ENCODE data around the gene FAM221B.

FAM221B gene

DNA sequence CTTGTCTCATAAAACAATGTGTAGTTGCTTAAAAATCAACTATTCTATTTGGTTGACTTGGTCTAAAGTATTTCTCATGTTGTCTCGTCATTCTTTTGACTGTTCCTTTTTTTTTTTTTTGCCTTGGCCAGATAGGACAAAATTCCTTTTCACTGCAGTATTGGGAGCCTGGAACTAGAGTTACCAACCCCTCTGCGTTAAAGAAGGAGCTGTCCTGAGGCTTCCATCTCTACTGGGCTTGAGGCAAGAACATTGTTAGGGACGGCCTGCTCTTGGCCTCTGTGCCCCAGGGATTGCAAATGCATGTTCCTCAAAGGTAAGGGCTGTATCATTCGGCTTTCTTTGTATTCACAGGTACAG lies 38.5 kb downstream of the FAM221B start:
- no peak for DNase-seq

DNA sequence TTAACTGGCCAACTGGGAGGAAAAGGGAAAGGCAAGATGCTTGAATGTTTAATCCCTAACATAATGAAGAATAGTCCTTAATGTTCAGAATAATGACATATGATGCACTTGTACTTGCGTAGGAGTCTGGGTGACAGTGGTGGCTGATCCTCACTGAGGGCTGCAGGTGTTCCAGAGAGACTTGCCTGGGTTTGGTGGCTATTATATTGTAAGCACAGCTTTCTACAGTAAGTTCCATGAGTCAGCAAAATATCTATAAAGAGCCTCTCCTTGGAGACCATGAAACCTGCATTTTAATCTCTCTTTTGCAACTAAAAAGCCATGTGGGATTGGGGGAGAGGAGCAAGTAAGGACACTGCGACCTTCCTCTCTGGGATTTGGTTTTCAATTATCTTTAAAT lies 39.0 kb downstream of the FAM221B start:
- DNase-seq = no peak

DNA sequence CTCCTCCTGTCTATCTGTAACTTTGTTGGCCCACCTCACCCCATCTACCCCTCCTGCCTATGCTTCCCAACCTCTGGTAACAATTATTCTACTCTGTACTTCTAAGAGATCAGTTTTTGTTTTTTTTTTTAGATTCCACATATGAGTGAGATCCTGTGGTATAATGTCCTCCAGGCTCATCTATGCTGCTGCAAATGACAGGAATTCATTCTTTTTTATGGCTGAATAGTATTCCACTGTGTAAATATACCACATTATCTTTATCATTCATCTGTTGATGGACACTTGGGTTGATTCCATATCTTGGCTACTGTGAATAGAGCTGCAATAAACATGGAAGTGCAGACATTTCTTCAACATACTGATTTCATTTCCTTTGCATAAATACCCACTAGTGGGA lies 45.1 kb downstream of the FAM221B start:
- no peak for DNase-seq

- DNase-seq = no peak
Observed at GRCh38 chr9:35781066-35781465, 47.5 kb downstream of the FAM221B start.

GRCh38 chr9:35778496-35778895 lies 50.0 kb downstream of the FAM221B start:
- no peak for DNase-seq

DNA sequence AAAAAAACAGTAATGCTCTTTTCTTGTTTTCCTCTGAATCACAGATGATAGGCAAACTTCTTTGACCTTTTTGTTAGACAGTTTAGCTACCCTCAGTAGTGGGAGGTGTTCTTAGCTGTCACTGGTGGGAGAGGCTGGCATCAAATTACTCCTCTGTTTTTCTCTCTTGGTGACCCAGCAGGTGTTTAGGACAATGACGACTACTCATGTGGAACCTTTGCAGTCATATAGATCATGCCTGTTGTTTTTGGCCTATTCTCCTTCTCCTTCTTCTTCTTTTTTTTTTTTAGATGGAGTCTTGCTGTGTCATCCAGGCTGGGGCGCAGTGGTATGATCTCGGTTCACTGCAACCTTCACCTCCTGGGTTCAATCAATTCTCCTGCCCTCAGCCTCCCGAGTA lies 52.5 kb downstream of the FAM221B start:
- no peak for DNase-seq

DNA sequence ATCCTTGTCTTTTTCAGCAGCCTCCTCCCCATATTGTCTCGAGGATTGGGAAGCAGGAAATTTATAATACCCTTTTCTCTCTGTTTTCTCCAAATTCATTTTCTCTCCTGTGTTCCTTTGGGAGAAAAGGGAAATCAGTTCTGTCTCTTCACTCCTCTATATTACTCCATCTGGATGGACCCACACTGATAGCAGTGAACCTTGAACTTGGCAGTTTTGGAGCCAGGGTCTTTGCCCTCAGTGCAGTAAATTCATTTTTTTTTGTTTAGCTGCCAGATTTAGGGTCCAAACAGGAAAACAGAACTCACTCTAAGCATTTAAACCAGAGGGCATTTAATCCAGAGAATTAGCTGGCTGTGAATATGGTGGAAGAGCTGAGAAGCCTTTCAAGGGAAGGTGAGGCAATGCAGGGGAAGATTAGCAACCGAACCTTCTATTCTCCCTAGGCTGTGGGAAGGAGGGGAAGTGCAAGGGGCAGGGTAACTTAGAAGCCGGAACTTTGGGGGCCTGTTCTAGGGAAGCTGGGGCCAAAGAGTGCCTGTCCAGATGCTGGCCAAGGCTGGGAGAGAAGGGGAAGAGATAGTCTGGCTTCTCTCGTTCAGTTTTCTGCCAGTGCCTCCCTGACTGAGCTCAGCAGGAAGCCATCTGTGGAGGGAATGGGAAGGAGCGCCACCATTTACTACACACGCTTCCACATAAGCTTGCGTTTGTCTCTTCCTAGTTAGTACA lies 53.5 kb downstream of the FAM221B start:
- DNase-seq = no peak

GRCh38 chr9:35771943-35772342 lies 56.6 kb downstream of the FAM221B start:
- no peak for DNase-seq

GRCh38 chr9:35771534-35771933 lies 57.0 kb downstream of the FAM221B start:
- no peak for DNase-seq

DNA sequence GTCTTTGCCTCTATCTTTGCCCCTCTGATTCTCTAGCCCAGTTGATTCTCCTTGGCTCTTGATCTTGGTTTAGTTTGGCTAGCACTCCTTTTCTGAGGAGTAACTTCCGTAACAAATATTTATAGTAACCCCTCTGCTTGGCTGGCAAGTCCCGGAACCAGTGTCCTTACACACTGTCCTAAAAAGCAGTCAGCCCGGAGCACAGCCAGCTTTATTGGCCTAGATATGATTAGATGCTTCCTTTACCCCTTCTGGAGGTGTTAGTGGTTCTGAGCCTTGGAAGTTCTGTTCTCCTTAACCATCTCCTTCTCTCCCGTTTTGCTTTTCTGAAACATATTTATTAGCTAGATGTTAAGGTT lies 57.5 kb downstream of the FAM221B start:
- DNase-seq = no peak

- no peak for DNase-seq
Observed at GRCh38 chr9:35769763-35770162, 58.8 kb downstream of the FAM221B start.

- no peak for DNase-seq
Observed at GRCh38 chr9:35767458-35767857, 61.1 kb downstream of the FAM221B start.

DNA sequence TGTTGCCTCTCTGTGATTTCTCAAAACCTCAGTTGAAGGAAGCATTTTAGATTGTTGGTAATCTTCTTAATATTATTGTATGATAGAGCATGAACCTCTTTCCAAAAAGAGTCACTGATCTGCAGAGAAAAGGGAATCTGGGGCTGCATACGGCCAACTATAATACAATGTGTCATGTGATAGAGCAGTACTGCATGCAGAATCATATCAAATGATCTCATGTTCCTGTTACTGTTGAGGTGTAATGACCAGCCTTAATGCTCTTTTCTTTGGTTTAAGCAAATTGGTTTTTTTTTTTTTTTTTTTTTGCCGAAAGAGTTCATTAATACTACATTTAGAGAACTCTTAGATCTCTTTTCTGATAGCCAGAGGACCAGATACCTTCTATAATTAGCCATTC lies 61.5 kb downstream of the FAM221B start:
- DNase-seq = no peak
